HEK293 (cell line): ENCODE data around the gene PNISR.

Experiments used
- CTCF ChIP-seq: fragments of 450-650 bp; formaldehyde crosslinking; IDR thresholded peaks from 2 replicates; pipeline ENCODE4 v1.5.1; 2016; ENCODE audit warnings: missing biosample characterization, missing genetic modification characterization
- GLIS1 ChIP-seq: fragments of 450-650 bp; formaldehyde crosslinking; IDR thresholded peaks from 2 replicates; pipeline ENCODE4 v1.5.1; 2016; ENCODE audit warnings: missing biosample characterization, missing genetic modification characterization
- HIC1 ChIP-seq: fragments of 450-650 bp; formaldehyde crosslinking; IDR thresholded peaks from 2 replicates; pipeline ENCODE4 v1.5.1; 2016; ENCODE audit warnings: missing biosample characterization, missing genetic modification characterization
- OSR2 ChIP-seq: fragments of 450-650 bp; formaldehyde crosslinking; IDR thresholded peaks from 2 replicates; pipeline ENCODE4 v1.5.1; 2016; ENCODE audit warnings: missing biosample characterization, missing genetic modification characterization
- REST ChIP-seq: fragments of 450-650 bp; formaldehyde crosslinking; IDR thresholded peaks from 2 replicates; pipeline ENCODE4 v1.5.1; 2016; ENCODE audit warnings: missing biosample characterization, missing genetic modification characterization
- ZNF175 ChIP-seq: fragments of 450-650 bp; formaldehyde crosslinking; IDR thresholded peaks from 2 replicates; pipeline ENCODE4 v1.5.1; 2016; ENCODE audit warnings: missing biosample characterization, missing genetic modification characterization
- ZNF335 ChIP-seq: fragments of 450-650 bp; formaldehyde crosslinking; conservative IDR thresholded peaks from 2 replicates; pipeline ENCODE4 v1.5.1; 2016; ENCODE audit warnings: missing biosample characterization, missing genetic modification characterization
- ZNF341 ChIP-seq: fragments of 450-650 bp; formaldehyde crosslinking; IDR thresholded peaks from 2 replicates; pipeline ENCODE4; 2016; ENCODE audit warnings: low read depth, missing biosample characterization, missing genetic modification characterization
- ZNF621 ChIP-seq: fragments of 450-650 bp; formaldehyde crosslinking; IDR thresholded peaks from 2 replicates; pipeline ENCODE4 v1.5.1; 2017; ENCODE audit warnings: missing biosample characterization, missing genetic modification characterization
- ZNF777 ChIP-seq: fragments of 450-650 bp; formaldehyde crosslinking; IDR thresholded peaks from 2 replicates; pipeline ENCODE4 v1.5.1; 2017; ENCODE audit warnings: missing biosample characterization, missing genetic modification characterization, borderline replicate concordance
- ZNF792 ChIP-seq: fragments of 450-650 bp; formaldehyde crosslinking; IDR thresholded peaks from 2 replicates; pipeline ENCODE4 v1.5.1; 2016; ENCODE audit warnings: missing biosample characterization, missing genetic modification characterization

- no peak for TF ChIP-seq CTCF
- no peak for TF ChIP-seq ZNF175
- TF ChIP-seq HIC1 (tag by site-specific recombination) = no peak
- TF ChIP-seq ZNF335 (tag by site-specific recombination) = no peak
- TF ChIP-seq GLIS1 (tag by site-specific recombination) = no peak
- TF ChIP-seq REST (tag by site-specific recombination) = no peak
- TF ChIP-seq ZNF777 (tag by site-specific recombination) = no peak
- TF ChIP-seq ZNF341 (tag by site-specific recombination) = no peak
- TF ChIP-seq OSR2 (tag by site-specific recombination) = no peak
- no peak for TF ChIP-seq ZNF621 (tag by site-specific recombination)
- TF ChIP-seq ZNF792 (tag by site-specific recombination) = no peak
Observed at GRCh38 chr6:99393366-99393697, 31.8 kb downstream of the PNISR start.
